Liver (tissue), 9 donors: ENCODE data around the gene ZFP57. TPM values are rescaled to one million over a fixed set of nuclear protein-coding genes. Genes with fewer than 3 reads are reported as not detected.

Experiments used
- DNase-seq: peaks from one replicate; pipeline ENCODE4 v3.0.0-alpha.2; 2017; ENCODE audit warnings: low spot score
- H3K27ac ChIP-seq, 2 donors: one replicate each; pipeline ENCODE4 v1.7.0; 2013; ENCODE audit warnings: inconsistent platforms in 2 of 2, low read length in 2 of 2, control low read depth in 1 of 2, low read depth in 1 of 2, mild to moderate bottlenecking in 1 of 2
- H3K27me3 ChIP-seq, 4 donors: one replicate each; pipeline versions ENCODE4 v1.6.1 to v1.7.0; 2013; ENCODE audit warnings: low read length in 3 of 4, inconsistent platforms in 1 of 4, mild to moderate bottlenecking in 1 of 4, moderate library complexity in 1 of 4; ENCODE audit not compliant: control insufficient read depth in 4 of 4, insufficient read depth in 4 of 4
- H3K36me3 ChIP-seq, 4 donors: one replicate each; pipeline versions ENCODE4 v1.6.1 to v1.7.0; 2013; ENCODE audit warnings: low read length in 3 of 4, mild to moderate bottlenecking in 3 of 4, low read depth in 1 of 4, moderate library complexity in 1 of 4; ENCODE audit not compliant: control insufficient read depth in 4 of 4, insufficient read depth in 3 of 4
- H3K4me1 ChIP-seq, 4 donors: one replicate each; pipeline versions ENCODE4 v1.6.1 to v1.7.0; 2013; ENCODE audit warnings: low read length in 3 of 4, mild to moderate bottlenecking in 3 of 4, moderate library complexity in 1 of 4; ENCODE audit not compliant: control insufficient read depth in 4 of 4, insufficient read depth in 4 of 4
- H3K4me3 ChIP-seq, 3 donors: one replicate each; pipeline versions ENCODE4 v1.6.1 to v1.7.0; 2013; ENCODE audit warnings: low read length in 3 of 3, control low read depth in 1 of 3, low read depth in 1 of 3, mild to moderate bottlenecking in 1 of 3
- H3K9ac ChIP-seq, 2 donors: one replicate each; pipeline ENCODE4 v1.7.0; 2013; ENCODE audit warnings: low read length in 2 of 2, mild to moderate bottlenecking in 2 of 2, moderate library complexity in 2 of 2, control low read depth in 1 of 2, low read depth in 1 of 2
- H3K9me3 ChIP-seq, 4 donors: one replicate each; pipeline versions ENCODE4 v1.6.1 to v1.7.0; 2013; ENCODE audit warnings: low read length in 3 of 4; ENCODE audit not compliant: control insufficient read depth in 4 of 4
- ATF3 ChIP-seq: IDR thresholded peaks from 2 replicates; pipeline ENCODE4 v1.6.1; 2016; ENCODE audit warnings: antibody characterized with exemption
- CTCF ChIP-seq: fragments of 150-350 bp; IDR thresholded peaks from 2 replicates; pipeline ENCODE4 v1.5.1; 2017; ENCODE audit warnings: improper control_type of control experiment, low read depth, low read length; ENCODE audit not compliant: missing input control
- EGR1 ChIP-seq, 2 donors: IDR thresholded peaks; 2 replicates each; pipeline ENCODE4 v1.6.1; 2016 to 2018; ENCODE audit warnings: antibody characterized with exemption in 2 of 2, low read depth in 2 of 2
- FOXA1 ChIP-seq: IDR thresholded peaks from 2 replicates; pipeline ENCODE4 v1.6.1; 2016; ENCODE audit warnings: antibody characterized with exemption
- FOXA2 ChIP-seq: IDR thresholded peaks from 2 replicates; pipeline ENCODE4 v1.6.1; 2016; ENCODE audit warnings: antibody characterized with exemption
- GABPA ChIP-seq, 2 donors: IDR thresholded peaks in 1 of 2; conservative IDR thresholded peaks in 1 of 2; 2 replicates each; pipeline ENCODE4 v1.6.1; 2016; ENCODE audit warnings: antibody characterized with exemption in 2 of 2, mild to moderate bottlenecking in 1 of 2, moderate library complexity in 1 of 2
- HNF4A ChIP-seq, 2 donors: conservative IDR thresholded peaks; 2 replicates each; pipeline ENCODE4 v1.6.1; 2016; ENCODE audit warnings: antibody characterized with exemption in 2 of 2, mild to moderate bottlenecking in 2 of 2
- HNF4G ChIP-seq: IDR thresholded peaks from 2 replicates; pipeline ENCODE4 v1.6.1; 2016; ENCODE audit warnings: antibody characterized with exemption
- JUND ChIP-seq, 2 donors: IDR thresholded peaks; 2 replicates each; pipeline ENCODE4 v1.6.1; 2016; ENCODE audit warnings: antibody characterized with exemption in 2 of 2
- NR2F2 ChIP-seq: IDR thresholded peaks from 2 replicates; pipeline ENCODE4 v1.6.1; 2016; ENCODE audit warnings: antibody characterized with exemption
- REST ChIP-seq: IDR thresholded peaks from 2 replicates; pipeline ENCODE4 v1.6.1; 2016; ENCODE audit warnings: antibody characterized with exemption, mild to moderate bottlenecking
- TAF1 ChIP-seq: conservative IDR thresholded peaks from 2 replicates; pipeline ENCODE4 v1.6.1; 2016; ENCODE audit warnings: antibody characterized with exemption, mild to moderate bottlenecking
- YY1 ChIP-seq: IDR thresholded peaks from 2 replicates; pipeline ENCODE4 v1.6.1; 2016; ENCODE audit warnings: antibody characterized with exemption, mild to moderate bottlenecking
- ZBTB33 ChIP-seq: IDR thresholded peaks from 2 replicates; pipeline ENCODE4 v1.6.1; 2016; ENCODE audit warnings: antibody characterized with exemption
- WGBS: extraction: QIAGEN DNeasy Blood & Tissue Kit; methylation state at CpG from one replicate; pipeline ENCODE4 v1.1.7; 2013; 5-methylcytosine and 5-hydroxymethylcytosine counted together
- polyA plus RNA-seq, 2 donors: library from polyadenylated mRNA; stranded (reverse) in 1 of 2; unstranded in 1 of 2; fragments of 200-250 nt in 1 of 2; fragments of >200 nt in 1 of 2; fragmentation: Nextera tagmentation in 1 of 2; extraction: Ambion mirVana in 1 of 2; gene quantifications; one replicate each; pipeline versions ENCODE4 v1.2.1 to v1.2.3, GENCODE V29; 2013 to 2015
- total RNA-seq, 2 donors: library from RNA; depleted of rRNA; stranded (reverse); fragments of >200 nt; gene quantifications; one replicate each; pipeline ENCODE4 v1.2.3, GENCODE V29; 2014
- donor health status: healthy.
- donor health status: healthy.
- donor health status: healthy.
- donor health status: healthy.
- donor health status: healthy.

Gene ZFP57
- not detected for total RNA-seq
- polyA plus RNA-seq: not detected

GRCh38 chr6:29680904-29681303, at the start of gene ZFP57:
Gene ZFP57 (minus strand): TSS chr6:29681152. CDS start chr6:29677003, 4,149 bp downstream.
- no peak within 1 kb of the TSS for H3K4me3 ChIP-seq
- WGBS: 82% methylated on average over 31 of the region's 31 CpGs

More at GRCh38 chr6:29680904-29681303, at the start of gene ZFP57:
- no peak within 1 kb of the TSS for H3K27ac ChIP-seq
- H3K9me3 ChIP-seq: peaks cover 0 to 2% (median 0%) of the 10 kb centered on the region in 4 donors
- no peaks in the 10 kb centered on the region for H3K36me3 ChIP-seq
- TF ChIP-seq EGR1 (IDR thresholded peaks at IDR 0.05; ENCODE audit: low read depth in 2 of 2): no peak
- no peak for TF ChIP-seq ATF3
- TF ChIP-seq REST: no peak
- TF ChIP-seq HNF4A (conservative IDR thresholded peaks at IDR 0.05): no peak
- no peak for TF ChIP-seq GABPA (IDR thresholded peaks at IDR 0.05 in 1 of 2, conservative IDR thresholded peaks at IDR 0.05 in 1 of 2)
- TF ChIP-seq HNF4G: no peak
- TF ChIP-seq CTCF: no peak
- TF ChIP-seq YY1: no peak
- no peak for TF ChIP-seq FOXA2
- TF ChIP-seq TAF1: no peak
- no peak for TF ChIP-seq ZBTB33
- TF ChIP-seq NR2F2: no peak
- TF ChIP-seq FOXA1: no peak
- no peak for TF ChIP-seq JUND (IDR thresholded peaks at IDR 0.05)
- no peaks in the 10 kb centered on the region for H3K27me3 ChIP-seq
- no peak within 1 kb of the TSS for H3K9ac ChIP-seq
- no peaks in the 10 kb centered on the region for H3K4me1 ChIP-seq
- no peak for DNase-seq
